OCI-LY7 (cell line): Measurements from ENCODE around the gene LHPP. TPM values are rescaled to one million over a fixed set of nuclear protein-coding genes. Genes with fewer than 3 reads are reported as not detected.

Experiments
- BruUV-seq: library from RNA; stranded (reverse); fragments of 400-500 nt; replicated peaks from 2 replicates; lab custom pipeline; 2021; lab: Mats Ljungman, UMichigan
- CTCF ChIA-PET: fragments of 300-600 bp; sonication (Branson Sonifier 250); formaldehyde crosslinking; loops from one replicate; lab custom pipeline; 2022; ENCODE audit warnings: antibody characterized with exemption; ENCODE audit not compliant: unreplicated experiment; lab: Charles Lee
- POLR2A ChIA-PET: fragments of 300-600 bp; sonication (Branson Sonifier 250); formaldehyde crosslinking; loops from one replicate; lab custom pipeline; 2022; ENCODE audit warnings: antibody characterized with exemption; lab: Charles Lee
- DNase-seq: peaks from one replicate; pipeline ENCODE4 v3.0.0-alpha.2; 2015; ENCODE audit warnings: low spot score
- H2AFZ ChIP-seq: fragments of 200-600 bp; sonication (generic), shearing (Covaris generic); 2 replicates; pipeline ENCODE4 v1.6.1; 2014; ENCODE audit warnings: mild to moderate bottlenecking, antibody characterized with exemption, low read length, moderate library complexity
- H3K27ac ChIP-seq: fragments of 200-600 bp; sonication (generic); 2 replicates; pipeline ENCODE4 v1.5.1; 2014; ENCODE audit warnings: mixed run types, low read depth, mild to moderate bottlenecking, moderate library complexity, low read length, inconsistent platforms; ENCODE audit not compliant: poor library complexity, severe bottlenecking
- H3K36me3 ChIP-seq: fragments of 200-600 bp; sonication (generic); 2 replicates; pipeline ENCODE4 v1.6.1; 2014; ENCODE audit warnings: mild to moderate bottlenecking, antibody characterized with exemption, low read length, moderate library complexity, mixed read lengths; ENCODE audit not compliant: insufficient read depth
- H3K4me1 ChIP-seq: fragments of 200-600 bp; sonication (generic); 2 replicates; pipeline ENCODE4 v1.5.1; 2014; ENCODE audit warnings: mild to moderate bottlenecking, low read length; ENCODE audit not compliant: insufficient read depth, poor library complexity, severe bottlenecking
- H3K4me2 ChIP-seq: fragments of 200-600 bp; sonication (generic); 2 replicates; pipeline ENCODE4 v1.6.1; 2014; ENCODE audit warnings: mild to moderate bottlenecking, low read length
- H3K4me3 ChIP-seq: fragments of 200-600 bp; sonication (generic); 2 replicates; pipeline ENCODE4 v1.5.1; 2014; ENCODE audit warnings: mild to moderate bottlenecking, low read depth, low read length; ENCODE audit not compliant: poor library complexity, severe bottlenecking
- H3K79me2 ChIP-seq: fragments of 200-600 bp; sonication (generic); 2 replicates; pipeline ENCODE4 v1.6.1; 2016; ENCODE audit warnings: low read depth, mild to moderate bottlenecking, low read length, moderate library complexity, mixed read lengths; ENCODE audit not compliant: insufficient read depth
- H3K9me2 ChIP-seq: fragments of 200-600 bp; sonication (generic); 2 replicates; pipeline ENCODE4 v1.6.1; 2016; ENCODE audit warnings: mild to moderate bottlenecking, low read length, mixed read lengths; ENCODE audit not compliant: insufficient read depth
- H3K9me3 ChIP-seq: fragments of 200-600 bp; sonication (generic); 2 replicates; pipeline ENCODE4 v1.6.1; 2014; ENCODE audit warnings: mild to moderate bottlenecking, mixed run types, low read length, mixed read lengths
- H4K20me1 ChIP-seq: fragments of 200-600 bp; sonication (generic); 2 replicates; pipeline ENCODE4 v1.6.1; 2014; ENCODE audit warnings: mild to moderate bottlenecking, antibody characterized with exemption, low read length, moderate library complexity, mixed read lengths; ENCODE audit not compliant: insufficient read depth
- CTCF ChIP-seq: fragments of 200-600 bp; sonication (generic); conservative IDR thresholded peaks from 2 replicates; pipeline ENCODE4 v1.5.1; 2014; ENCODE audit warnings: mild to moderate bottlenecking, antibody characterized with exemption, low read length, moderate library complexity, mixed read lengths
- EZH2phosphoT487 ChIP-seq: fragments of 200-600 bp; sonication (generic); IDR thresholded peaks from 2 replicates; pipeline ENCODE4 v1.6.1; 2018; ENCODE audit warnings: low read depth, borderline replicate concordance, mild to moderate bottlenecking, mixed run types, antibody characterized with exemption, low read length, moderate library complexity, mixed read lengths
- intact Hi-C: fragments of 100-400 bp; cut with micrococcal nuclease; formaldehyde crosslinking; loops from one replicate; pipeline ENCODE4 v1.10.0; 2022; ENCODE audit not compliant: unreplicated experiment
- total RNA-seq, 2 experiments: library from RNA; depleted of rRNA in 1 of 2; stranded (reverse); fragments of >200 nt in 1 of 2; shearing (Covaris generic) in 1 of 2; gene quantifications; 2 replicates each; pipeline ENCODE4 v1.2.3, GENCODE V29; 2014 to 2022

LHPP gene
- total RNA-seq, 2 experiments from 2014 or later: 30.3 to 65.2 TPM

DNA sequence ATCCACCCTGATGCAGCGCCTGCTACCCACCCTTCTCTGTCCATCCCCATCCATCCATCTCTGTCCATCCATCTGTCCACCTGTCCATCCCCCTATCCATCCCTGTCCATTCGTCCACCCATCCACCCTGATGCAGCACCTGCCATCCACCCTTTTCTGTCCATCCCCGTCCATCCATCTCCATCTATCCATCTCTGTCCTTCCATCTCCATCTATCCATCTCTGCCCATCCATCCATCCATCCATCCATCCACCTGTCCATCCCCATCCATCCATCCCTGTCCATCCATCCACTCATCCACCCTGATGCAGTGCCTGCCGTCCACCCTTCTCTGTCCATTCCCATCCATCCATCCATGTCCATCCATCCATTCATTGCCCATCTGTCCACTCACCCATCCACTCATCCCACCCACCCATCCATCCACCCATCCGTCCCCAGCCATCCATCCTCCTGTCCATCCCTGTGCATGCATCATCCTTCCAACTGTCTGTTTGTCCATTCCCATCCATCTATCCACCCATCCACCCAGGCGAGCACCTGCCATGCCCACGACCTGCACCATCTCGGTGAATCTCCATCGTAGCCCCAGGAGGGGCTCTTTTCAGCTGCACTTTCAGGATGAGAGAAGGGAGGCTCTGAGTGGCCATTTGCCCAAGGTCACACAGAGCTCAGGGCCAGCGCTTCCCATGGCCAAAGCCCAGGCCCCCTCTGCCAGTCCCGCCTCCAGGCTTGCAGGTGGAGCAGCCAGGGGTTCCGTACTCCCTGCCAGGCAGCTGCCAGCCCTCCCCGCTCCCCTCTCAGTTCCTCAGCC lies 137.4 kb downstream of the LHPP start:
- TF ChIP-seq CTCF: no peak
- TF ChIP-seq EZH2phosphoT487: no peak
- H3K79me2 ChIP-seq: no peaks in the 10 kb centered on the region
- no peak overlapping the region for H2AFZ ChIP-seq
- H3K9me2 ChIP-seq: no peaks in the 10 kb centered on the region
- no peaks in the 10 kb centered on the region for H3K36me3 ChIP-seq
- intact Hi-C loops: no loop called here
- no peak for DNase-seq
- H3K4me2 ChIP-seq: no peak overlapping the region
- H3K4me1 ChIP-seq: peaks cover 63% of the 10 kb centered on the region
- POLR2A ChIA-PET: interaction anchor here (0.8 kb wide), 1 partner anchor 49 kb away, joined by 3 read pairs; no protein-coding TSS in a partner anchor
- no peaks in the 10 kb centered on the region for H3K9me3 ChIP-seq
- BruUV-seq: no TSS peak
- H3K27ac ChIP-seq: no peak overlapping the region
- no peaks in the 10 kb centered on the region for H4K20me1 ChIP-seq
- no peak overlapping the region for H3K4me3 ChIP-seq
- CTCF ChIA-PET: no interaction called here

GRCh38 chr10:124599588-124600050 lies 138.0 kb downstream of the LHPP start:
- TF ChIP-seq EZH2phosphoT487 (no peak), CTCF (no peak)
- H2AFZ ChIP-seq: no peak overlapping the region
- no TSS peak for BruUV-seq
- ChIA-PET CTCF (no interaction called here), POLR2A (interaction anchor here (0.7 to 5.5 kb wide), 5 partner anchors 10 to 61 kb away, joined by 3 to 34 read pairs (median 4); no protein-coding TSS in a partner anchor)
- H3K9me3 ChIP-seq: no peaks in the 10 kb centered on the region
- H3K4me3 ChIP-seq: no peak overlapping the region
- peaks cover 70% of the 10 kb centered on the region for H3K4me1 ChIP-seq
- intact Hi-C loops: no loop called here
- DNase-seq: no peak
- H3K9me2 ChIP-seq: no peaks in the 10 kb centered on the region
- no peaks in the 10 kb centered on the region for H4K20me1 ChIP-seq
- no peak overlapping the region for H3K4me2 ChIP-seq
- H3K79me2 ChIP-seq: no peaks in the 10 kb centered on the region
- H3K27ac ChIP-seq: no peak overlapping the region
- H3K36me3 ChIP-seq: no peaks in the 10 kb centered on the region
